Memory B cell (primary cell): ENCODE results near the gene GLDC.

Experiments
- ATAC-seq: fragments of 150-1000 bp; cut with Tn5 transposase; 2 replicates; pipeline ENCODE4 v1.10.0; 2021; ENCODE audit warnings: low read depth, mild to moderate bottlenecking, moderate library complexity
- DNase-seq, 2 donors: peaks; one replicate each; pipeline ENCODE4 v3.0.0; 2022; ENCODE audit warnings: low spot score in 2 of 2
- H3K27ac Mint-ChIP-seq: one replicate; pipeline ENCODE4 v1.8.0; 2022; ENCODE audit warnings: mild to moderate bottlenecking, moderate library complexity, mixed read lengths
- H3K27me3 Mint-ChIP-seq: one replicate; pipeline ENCODE4 v1.8.0; 2022; ENCODE audit warnings: mixed read lengths
- H3K36me3 Mint-ChIP-seq: one replicate; pipeline ENCODE4 v1.8.0; 2022; ENCODE audit warnings: mild to moderate bottlenecking, mixed read lengths
- H3K4me1 Mint-ChIP-seq: one replicate; pipeline ENCODE4 v1.8.0; 2022; ENCODE audit warnings: mixed read lengths
- H3K4me3 Mint-ChIP-seq: one replicate; pipeline ENCODE4 v1.8.0; 2022; ENCODE audit warnings: mild to moderate bottlenecking, moderate library complexity, mixed read lengths
- H3K9me3 Mint-ChIP-seq: one replicate; pipeline ENCODE4 v1.8.0; 2022; ENCODE audit warnings: mixed read lengths

The GLDC gene

GRCh38 chr9:6620796-6621195 is 24.7 kb downstream of the GLDC start:
- no peaks in the 10 kb centered on the region for H3K36me3 Mint-ChIP-seq
- ATAC-seq (no peak), DNase-seq (no peak)
- peaks cover 11% of the 10 kb centered on the region for H3K4me1 Mint-ChIP-seq
- no peak overlapping the region for H3K4me3 Mint-ChIP-seq
- no peak overlapping the region for H3K27ac Mint-ChIP-seq
- H3K27me3 Mint-ChIP-seq, result peaks cover 3% of the 10 kb centered on the region
- peaks cover 2% of the 10 kb centered on the region for H3K9me3 Mint-ChIP-seq

DNA sequence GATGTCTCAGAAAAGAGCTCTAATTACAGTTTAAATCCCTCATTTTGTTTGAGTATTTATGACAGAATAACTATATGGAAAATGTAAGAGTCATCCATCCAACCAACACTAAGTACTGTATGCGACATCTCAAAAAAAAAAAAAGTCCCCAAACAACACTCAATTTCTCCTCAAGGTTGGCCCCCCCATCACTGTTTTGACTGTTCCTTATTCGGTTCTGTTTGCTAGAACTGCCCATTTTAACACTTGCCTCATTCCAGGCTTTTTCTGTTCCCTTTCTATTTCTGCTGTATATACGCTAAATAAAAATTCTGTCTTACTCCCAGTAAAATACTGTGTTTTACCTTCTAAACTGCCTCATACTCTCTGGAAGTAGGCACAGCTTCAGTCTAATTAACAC is 25.2 kb downstream of the GLDC start:
- peaks cover 3% of the 10 kb centered on the region for H3K27me3 Mint-ChIP-seq
- H3K4me1 Mint-ChIP-seq, result peaks cover 11% of the 10 kb centered on the region
- no peaks in the 10 kb centered on the region for H3K36me3 Mint-ChIP-seq
- DNase-seq (no peak), ATAC-seq (no peak)
- peaks cover 2% of the 10 kb centered on the region for H3K9me3 Mint-ChIP-seq
- no peak overlapping the region for H3K27ac Mint-ChIP-seq
- H3K4me3 Mint-ChIP-seq, result no peak overlapping the region

DNA sequence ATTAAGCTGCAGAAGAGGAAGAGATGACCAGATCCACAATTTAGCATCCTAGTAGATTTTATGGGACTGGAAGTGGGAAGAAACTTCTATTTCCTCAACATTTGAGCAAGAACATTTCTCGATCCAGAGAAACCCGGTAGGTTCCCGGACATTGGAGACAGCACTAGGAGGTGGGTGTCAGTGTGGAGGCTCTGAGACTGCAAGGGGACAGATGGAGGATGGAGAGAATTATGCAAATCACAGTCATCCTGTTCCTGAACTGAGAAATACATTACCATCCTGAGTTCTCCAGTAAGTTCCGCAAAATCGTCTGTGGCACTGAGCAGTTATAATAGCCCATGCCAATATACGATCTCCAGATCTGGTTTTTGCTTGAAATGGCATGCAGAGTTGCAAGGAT is 25.6 kb downstream of the GLDC start:
- ATAC-seq (peak; percentile 42), DNase-seq (no peak)
- Mint-ChIP-seq H3K27ac (no peak overlapping the region), H3K9me3 (peaks cover 2% of the 10 kb centered on the region), H3K4me1 (peaks cover 11% of the 10 kb centered on the region), H3K27me3 (peaks cover 3% of the 10 kb centered on the region), H3K36me3 (no peaks in the 10 kb centered on the region), H3K4me3 (no peak overlapping the region)

DNA sequence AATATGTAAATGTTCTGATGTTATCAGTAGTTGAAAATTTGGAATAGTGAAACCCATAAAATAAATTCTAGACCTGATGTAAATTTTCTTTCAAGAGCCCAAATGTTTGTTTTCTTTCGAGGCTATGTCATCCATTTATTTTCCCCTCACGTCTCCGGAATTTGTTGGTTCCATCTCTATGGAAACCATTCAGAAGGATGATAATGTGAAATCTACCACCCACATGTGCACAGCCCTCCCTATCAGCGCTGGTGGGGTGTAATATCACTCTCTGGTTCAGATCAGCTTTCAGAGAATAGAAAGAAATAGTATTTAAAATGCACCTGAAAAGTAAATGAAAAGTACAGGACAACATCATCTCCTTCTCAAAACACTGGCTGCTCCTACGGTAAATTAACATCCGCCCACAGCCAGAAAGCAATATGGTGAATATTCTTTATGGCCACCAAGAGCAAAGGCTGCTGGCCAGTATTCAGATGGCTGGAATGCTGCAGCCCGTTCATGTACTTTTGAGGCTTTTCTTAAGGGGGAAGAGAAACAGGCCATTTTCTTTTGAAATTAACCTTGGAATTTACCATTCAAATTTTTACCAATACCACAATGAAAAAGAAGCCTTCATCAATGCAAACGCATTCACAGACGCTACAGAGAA is 28.5 kb downstream of the GLDC start:
- no peak overlapping the region for H3K27ac Mint-ChIP-seq
- H3K27me3 Mint-ChIP-seq, result peaks cover 3% of the 10 kb centered on the region
- ATAC-seq (no peak), DNase-seq (no peak)
- H3K4me1 Mint-ChIP-seq, result peaks cover 11% of the 10 kb centered on the region
- peaks cover 2% of the 10 kb centered on the region for H3K9me3 Mint-ChIP-seq
- H3K36me3 Mint-ChIP-seq, result no peaks in the 10 kb centered on the region
- no peak overlapping the region for H3K4me3 Mint-ChIP-seq

- H3K9me3 Mint-ChIP-seq, result no peaks in the 10 kb centered on the region
- H3K27me3 Mint-ChIP-seq, result peaks cover 3% of the 10 kb centered on the region
- ATAC-seq, result no peak
- H3K27ac Mint-ChIP-seq, result no peak overlapping the region
- DNase-seq, result no peak
- H3K36me3 Mint-ChIP-seq, result no peaks in the 10 kb centered on the region
- no peak overlapping the region for H3K4me3 Mint-ChIP-seq
- peaks cover 3% of the 10 kb centered on the region for H3K4me1 Mint-ChIP-seq
Observed at GRCh38 chr9:6614489-6614888, 31.0 kb downstream of the GLDC start.

GRCh38 chr9:6611865-6612264 is 33.7 kb downstream of the GLDC start:
- DNase-seq (no peak), ATAC-seq (no peak)
- Mint-ChIP-seq H3K27ac (no peak overlapping the region), H3K4me3 (no peak overlapping the region), H3K27me3 (no peaks in the 10 kb centered on the region), H3K36me3 (no peaks in the 10 kb centered on the region), H3K4me1 (no peaks in the 10 kb centered on the region), H3K9me3 (no peaks in the 10 kb centered on the region)

- no peak overlapping the region for H3K27ac Mint-ChIP-seq
- no peaks in the 10 kb centered on the region for H3K9me3 Mint-ChIP-seq
- no peaks in the 10 kb centered on the region for H3K27me3 Mint-ChIP-seq
- peaks cover 5% of the 10 kb centered on the region for H3K4me1 Mint-ChIP-seq
- DNase-seq, result no peak
- no peak for ATAC-seq
- no peaks in the 10 kb centered on the region for H3K36me3 Mint-ChIP-seq
- H3K4me3 Mint-ChIP-seq, result no peak overlapping the region
Observed at GRCh38 chr9:6610073-6610472, 35.5 kb downstream of the GLDC start.

GRCh38 chr9:6609497-6610016 is 36.0 kb downstream of the GLDC start:
- Mint-ChIP-seq H3K27me3 (no peaks in the 10 kb centered on the region), H3K9me3 (no peaks in the 10 kb centered on the region), H3K27ac (no peak overlapping the region), H3K4me1 (peaks cover 10% of the 10 kb centered on the region), H3K36me3 (no peaks in the 10 kb centered on the region), H3K4me3 (no peak overlapping the region)
- ATAC-seq (no peak), DNase-seq (no peak)

DNA sequence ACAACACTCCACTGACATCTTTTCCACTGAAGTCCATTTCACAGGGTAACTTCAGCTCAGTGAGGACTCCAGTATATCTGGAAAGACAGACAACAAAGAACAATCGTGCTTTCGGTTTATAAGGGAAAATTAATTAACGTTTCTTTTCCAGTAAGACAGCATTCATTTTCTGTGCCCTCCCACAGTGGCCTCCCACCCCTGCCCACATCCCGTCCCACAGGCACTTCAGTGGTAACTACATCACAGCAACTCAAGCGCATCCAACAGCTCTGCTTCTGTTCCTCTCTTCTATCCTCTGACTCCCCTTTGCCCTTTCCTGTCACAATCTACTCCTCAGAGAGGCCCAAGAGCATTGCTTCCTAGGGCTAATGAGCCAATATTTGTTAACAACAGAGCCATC is 40.3 kb downstream of the GLDC start:
- ATAC-seq (peak; percentile 100), DNase-seq (peak in 1 of 2 donors; percentile 31)
- no peaks in the 10 kb centered on the region for H3K9me3 Mint-ChIP-seq
- H3K4me3 Mint-ChIP-seq, result peak overlapping the region; percentile 74
- no peaks in the 10 kb centered on the region for H3K27me3 Mint-ChIP-seq
- no peak overlapping the region for H3K27ac Mint-ChIP-seq
- peaks cover 13% of the 10 kb centered on the region for H3K4me1 Mint-ChIP-seq
- H3K36me3 Mint-ChIP-seq, result no peaks in the 10 kb centered on the region

DNA sequence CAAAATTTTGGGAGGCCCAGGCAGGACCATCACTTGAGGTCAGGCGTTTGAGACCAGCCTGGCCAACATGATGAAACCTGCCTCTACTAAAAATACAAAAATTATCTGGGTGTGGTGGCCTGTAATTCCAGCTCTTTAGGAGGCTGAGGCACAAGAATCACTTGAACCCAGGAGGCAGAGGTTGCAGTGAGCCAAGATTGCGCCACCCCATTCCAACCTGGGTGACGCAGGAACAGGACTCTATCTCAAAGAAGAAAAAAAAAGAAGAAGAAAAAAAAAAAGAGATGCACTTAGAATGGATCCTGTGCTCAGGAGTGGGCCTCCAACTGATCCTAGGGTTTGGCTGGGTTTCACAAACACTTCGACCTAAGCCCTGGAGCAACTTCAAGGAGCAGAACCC is 45.1 kb downstream of the GLDC start:
- Mint-ChIP-seq H3K4me1 (peaks cover 15% of the 10 kb centered on the region), H3K36me3 (no peaks in the 10 kb centered on the region), H3K9me3 (no peaks in the 10 kb centered on the region), H3K27ac (no peak overlapping the region), H3K4me3 (no peak overlapping the region), H3K27me3 (no peaks in the 10 kb centered on the region)
- ATAC-seq (no peak), DNase-seq (no peak)

DNA sequence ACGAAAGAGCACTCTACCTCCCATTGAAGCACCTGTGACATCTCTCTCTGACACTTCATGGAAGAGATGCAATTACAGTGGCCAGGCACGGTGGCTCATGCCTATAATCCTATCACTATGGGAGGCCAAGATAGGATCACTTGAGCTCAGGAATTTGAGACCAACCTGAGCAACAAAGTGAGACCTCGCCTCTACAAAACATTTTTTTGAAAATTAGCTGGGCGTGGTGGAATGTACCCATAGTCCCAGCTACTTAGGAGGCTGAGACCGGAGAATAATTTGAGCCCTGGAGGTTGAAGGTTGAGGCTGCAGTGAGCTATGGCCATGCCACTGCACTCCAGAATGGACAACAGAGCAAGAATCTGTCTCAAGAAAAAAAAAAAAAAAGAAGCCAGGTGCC is 45.5 kb downstream of the GLDC start:
- H3K4me3 Mint-ChIP-seq, result no peak overlapping the region
- no peaks in the 10 kb centered on the region for H3K27me3 Mint-ChIP-seq
- H3K27ac Mint-ChIP-seq, result no peak overlapping the region

DNA sequence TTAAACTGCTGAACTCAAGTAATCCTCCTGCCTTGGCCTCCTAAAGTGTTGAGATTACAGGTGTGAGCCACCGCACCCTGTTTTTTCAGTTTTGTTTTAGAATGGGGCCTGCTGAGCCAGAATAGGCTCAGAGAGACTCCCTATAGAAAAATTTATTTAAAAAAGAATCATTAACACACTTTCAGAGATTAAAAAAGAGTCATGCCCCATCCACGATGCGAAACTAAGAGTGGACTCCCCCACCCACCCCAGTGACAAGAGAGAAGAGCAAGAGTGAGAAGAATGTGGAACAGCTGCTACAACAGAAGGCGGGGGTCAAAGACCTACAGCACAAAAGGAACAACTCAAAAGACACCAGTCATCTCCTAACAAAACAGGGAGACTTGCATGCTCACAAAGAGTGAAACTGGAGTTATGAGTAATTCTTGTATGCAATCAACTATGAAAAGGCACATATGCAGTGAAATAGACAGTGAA is 47.2 kb downstream of the GLDC start:
- H3K4me1 Mint-ChIP-seq, result peaks cover 4% of the 10 kb centered on the region
- ATAC-seq, result no peak

More for the DNA sequence above, 45.5 kb downstream of the GLDC start:
- H3K9me3 Mint-ChIP-seq, result no peaks in the 10 kb centered on the region
- DNase-seq (no peak), ATAC-seq (no peak)
- H3K4me1 Mint-ChIP-seq, result peaks cover 11% of the 10 kb centered on the region
- H3K36me3 Mint-ChIP-seq, result no peaks in the 10 kb centered on the region

DNA sequence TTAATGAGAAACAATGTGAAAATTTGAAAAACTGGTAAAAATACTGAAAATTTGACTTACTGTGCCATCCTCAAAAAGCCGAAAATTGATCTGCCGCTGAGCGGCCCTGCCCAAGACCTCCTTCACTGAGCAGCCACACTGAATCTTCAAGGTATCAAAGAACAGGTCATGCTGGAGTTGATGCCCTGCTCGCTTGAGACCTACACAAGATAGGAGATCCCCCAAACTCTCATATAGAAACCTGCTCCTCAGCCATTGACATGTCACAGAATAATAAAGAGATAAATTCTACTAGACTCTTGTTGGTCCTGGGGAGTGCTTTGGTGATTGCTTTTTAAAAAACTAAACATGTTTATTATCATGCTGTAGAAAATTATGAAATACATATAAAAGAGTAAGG is 52.7 kb downstream of the GLDC start:
- Mint-ChIP-seq H3K36me3 (no peaks in the 10 kb centered on the region), H3K4me1 (peaks cover 8% of the 10 kb centered on the region), H3K27me3 (no peaks in the 10 kb centered on the region), H3K9me3 (no peaks in the 10 kb centered on the region), H3K27ac (no peak overlapping the region), H3K4me3 (no peak overlapping the region)
- DNase-seq (no peak), ATAC-seq (no peak)

More for the DNA sequence above, 47.2 kb downstream of the GLDC start:
- no peak for DNase-seq
- Mint-ChIP-seq H3K27me3 (no peaks in the 10 kb centered on the region), H3K27ac (no peak overlapping the region), H3K9me3 (no peaks in the 10 kb centered on the region), H3K36me3 (no peaks in the 10 kb centered on the region), H3K4me3 (no peak overlapping the region)

DNA sequence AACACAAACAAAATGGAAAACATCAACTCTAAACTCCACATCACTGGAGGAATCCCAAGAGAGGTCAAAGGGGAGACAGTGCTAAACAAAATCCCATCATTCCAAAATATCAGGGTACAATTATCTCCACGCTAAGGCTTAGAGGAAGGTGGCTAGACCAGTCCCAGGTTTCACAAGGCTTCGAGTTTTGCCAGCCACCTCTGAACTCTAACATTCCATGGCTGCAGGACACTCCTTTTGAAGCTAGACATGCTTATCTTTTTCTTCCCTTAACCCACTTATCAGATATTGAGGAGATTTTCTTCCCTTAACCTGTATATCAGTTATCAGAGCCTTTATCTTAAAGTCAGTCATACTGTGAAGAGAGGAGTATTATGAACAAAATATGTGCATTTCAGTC is 53.3 kb downstream of the GLDC start:
- Mint-ChIP-seq H3K4me1 (peaks cover 8% of the 10 kb centered on the region), H3K4me3 (no peak overlapping the region), H3K27ac (no peak overlapping the region), H3K27me3 (no peaks in the 10 kb centered on the region), H3K9me3 (no peaks in the 10 kb centered on the region), H3K36me3 (no peaks in the 10 kb centered on the region)
- DNase-seq (no peak), ATAC-seq (no peak)

- Mint-ChIP-seq H3K9me3 (no peaks in the 10 kb centered on the region), H3K4me1 (peaks cover 8% of the 10 kb centered on the region), H3K27ac (no peak overlapping the region), H3K36me3 (no peaks in the 10 kb centered on the region), H3K4me3 (no peak overlapping the region), H3K27me3 (no peaks in the 10 kb centered on the region)
- DNase-seq, result no peak
- no peak for ATAC-seq
Observed at GRCh38 chr9:6590772-6591384, 54.7 kb downstream of the GLDC start.
